GM19467 (cell line): ENCODE results near the gene MFSD2A.
"Not testable (repeated sequence)": the region's sequence is repeated elsewhere in the genome, so short reads cannot be mapped to it uniquely, and the experiment has no call there.

ENCODE experiments used
- ATAC-seq: cut with Tn5 transposase; IDR thresholded peaks from one replicate; pipeline ENCODE4 v1.9.1; 2021; ENCODE audit warnings: mild to moderate bottlenecking, moderate library complexity; ENCODE audit not compliant: unreplicated experiment

Gene MFSD2A

DNA sequence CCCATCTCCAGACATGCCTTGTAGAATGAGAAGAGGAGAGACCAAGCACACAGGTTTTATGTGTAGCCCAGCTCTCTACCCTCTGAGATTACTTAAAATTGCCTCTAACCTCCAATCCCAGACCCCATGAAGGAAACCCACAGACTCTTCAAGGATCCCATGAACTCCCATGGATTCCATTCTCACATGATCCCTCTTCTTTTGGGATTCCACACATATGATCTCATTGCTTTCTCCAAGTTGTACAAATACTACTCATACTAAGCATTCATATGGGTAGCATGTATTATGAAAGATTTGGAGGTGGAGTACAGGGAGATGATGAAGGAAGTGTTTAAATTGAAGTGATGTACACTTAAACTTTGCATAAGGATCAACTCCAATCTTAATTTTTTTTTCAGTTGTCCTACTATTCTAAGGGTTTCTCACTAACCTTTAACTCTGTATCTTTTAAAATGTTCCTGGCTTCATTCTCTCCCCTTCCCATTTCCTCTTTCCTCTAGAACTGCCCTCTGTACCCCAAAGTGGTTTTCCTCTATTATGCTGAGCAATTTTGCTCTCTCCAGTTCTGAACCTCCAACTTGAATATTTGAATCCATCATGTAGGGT is 41.6 kb downstream of the MFSD2A start:
- no peak for ATAC-seq

DNA sequence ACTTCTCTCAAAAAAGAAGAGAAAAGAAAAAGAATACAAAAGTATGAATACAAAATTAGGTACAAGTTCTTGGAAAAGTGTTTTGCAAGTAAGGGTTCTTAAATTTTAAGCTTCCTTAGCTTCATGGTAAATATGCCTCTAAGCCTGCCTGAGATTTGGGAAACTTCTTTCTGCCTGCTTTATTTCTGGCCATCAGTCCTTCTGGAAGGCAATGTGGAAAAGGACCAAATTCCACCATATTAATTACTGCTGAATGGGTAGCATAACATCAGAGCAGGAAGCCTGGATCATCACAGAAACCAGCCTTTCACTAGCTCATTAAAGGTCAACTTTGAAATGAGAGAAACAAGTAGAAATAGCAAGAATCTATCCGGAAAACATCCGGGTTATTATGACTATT is 46.5 kb downstream of the MFSD2A start:
- ATAC-seq: no peak

DNA sequence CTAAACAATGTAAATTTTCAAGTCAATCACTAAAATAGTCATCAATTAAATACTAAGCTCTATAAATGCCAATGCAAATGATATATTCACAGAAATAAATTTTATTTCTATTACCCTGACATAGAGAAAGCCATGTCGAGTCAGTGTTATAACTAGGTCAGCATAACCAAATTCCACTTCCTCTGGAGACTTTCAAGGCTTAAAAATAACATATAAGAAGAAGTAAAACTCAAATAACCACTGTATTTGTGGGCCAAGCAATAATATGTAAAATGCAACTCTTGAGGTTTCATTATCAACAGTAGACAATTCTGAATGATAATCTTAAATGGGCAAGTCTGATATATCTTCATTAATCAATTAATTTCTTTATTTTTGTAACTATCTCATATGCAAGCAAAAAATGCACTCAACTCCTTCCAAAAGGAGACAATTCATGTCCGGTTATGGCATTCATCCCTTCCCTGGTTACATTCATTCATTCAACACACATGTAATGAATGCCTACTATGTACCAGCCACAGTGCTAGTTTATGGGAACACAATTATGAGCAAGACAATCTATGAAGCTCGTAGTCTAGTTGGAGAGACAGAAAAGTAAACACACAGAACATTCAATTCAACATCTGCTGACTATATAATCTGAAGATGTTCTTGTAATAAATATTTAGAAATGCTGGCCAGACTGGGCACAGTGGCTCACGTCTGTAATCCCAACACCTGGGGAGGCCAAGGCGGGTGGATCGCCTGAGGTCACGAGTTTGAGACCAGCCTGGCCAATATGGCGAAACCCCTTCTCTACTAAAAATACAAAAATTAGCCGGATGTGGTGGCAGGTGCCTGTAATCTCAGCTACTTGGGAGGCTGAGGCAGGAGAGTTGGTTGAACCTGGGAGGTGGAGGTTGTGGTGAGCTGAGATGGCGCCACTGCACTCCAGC is 48.5 kb downstream of the MFSD2A start:
- no peak for ATAC-seq

DNA sequence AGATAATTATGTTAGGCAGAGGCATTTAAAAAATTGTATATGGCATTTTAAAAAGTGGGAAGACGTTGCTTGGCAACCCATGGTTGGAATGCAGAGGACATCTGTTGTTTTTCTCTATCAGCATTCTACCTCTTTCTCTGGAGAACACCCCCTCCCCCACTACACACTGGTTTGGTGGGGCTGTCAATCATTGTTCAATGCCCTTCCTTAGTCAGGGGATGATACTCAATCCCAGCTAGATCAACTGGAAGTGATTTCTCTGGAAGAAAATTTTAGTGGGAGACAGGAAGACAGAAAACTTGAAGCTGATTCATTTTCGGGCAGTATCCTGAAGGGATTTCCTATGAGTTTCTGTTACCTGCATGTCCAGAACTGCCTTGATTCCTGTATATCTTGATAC is 49.9 kb downstream of the MFSD2A start:
- no peak for ATAC-seq

DNA sequence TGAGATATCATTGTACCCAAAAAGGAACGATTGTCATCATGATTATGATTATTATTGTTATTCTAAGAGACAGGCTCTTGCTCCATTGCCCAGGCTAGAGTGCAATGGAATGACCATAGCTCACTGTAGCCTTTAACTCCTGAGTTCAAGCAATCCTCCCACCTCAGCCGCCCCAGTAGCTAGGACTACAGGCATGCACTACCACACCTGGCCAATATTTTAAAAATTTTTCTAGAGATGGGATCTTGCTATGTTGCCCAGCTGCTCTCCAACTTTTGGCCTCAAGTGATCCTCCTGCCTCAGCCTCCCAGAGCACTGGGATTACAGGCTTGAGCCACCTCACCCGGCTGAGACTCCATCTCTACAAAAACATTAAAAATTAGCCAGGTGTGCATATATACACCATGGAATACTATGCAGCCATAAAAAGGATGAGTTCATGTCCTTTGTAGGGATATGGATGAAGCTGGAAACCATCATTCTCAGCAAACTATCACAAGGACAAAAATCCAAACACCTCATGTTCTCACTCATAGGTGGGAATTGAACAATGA is 52.6 kb downstream of the MFSD2A start:
- ATAC-seq: not testable (repeated sequence)

DNA sequence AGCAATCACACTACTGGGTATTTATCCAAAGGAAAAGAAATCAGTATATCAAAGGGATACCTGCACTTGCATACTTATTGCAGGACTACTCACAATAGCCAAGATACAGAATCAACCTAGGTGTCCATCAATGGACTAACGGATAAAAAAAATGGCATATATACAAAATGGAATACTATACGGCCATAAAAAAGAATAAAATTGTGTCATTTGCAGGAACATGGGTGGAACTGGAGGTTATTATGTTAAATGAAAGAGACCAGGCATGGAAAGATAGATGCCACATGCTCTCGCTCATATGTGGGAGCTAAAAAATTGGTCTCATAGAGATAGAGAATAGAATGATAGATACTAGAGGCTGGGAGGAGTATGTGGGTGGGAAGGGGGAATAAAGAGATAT is 56.3 kb downstream of the MFSD2A start:
- ATAC-seq: no peak

DNA sequence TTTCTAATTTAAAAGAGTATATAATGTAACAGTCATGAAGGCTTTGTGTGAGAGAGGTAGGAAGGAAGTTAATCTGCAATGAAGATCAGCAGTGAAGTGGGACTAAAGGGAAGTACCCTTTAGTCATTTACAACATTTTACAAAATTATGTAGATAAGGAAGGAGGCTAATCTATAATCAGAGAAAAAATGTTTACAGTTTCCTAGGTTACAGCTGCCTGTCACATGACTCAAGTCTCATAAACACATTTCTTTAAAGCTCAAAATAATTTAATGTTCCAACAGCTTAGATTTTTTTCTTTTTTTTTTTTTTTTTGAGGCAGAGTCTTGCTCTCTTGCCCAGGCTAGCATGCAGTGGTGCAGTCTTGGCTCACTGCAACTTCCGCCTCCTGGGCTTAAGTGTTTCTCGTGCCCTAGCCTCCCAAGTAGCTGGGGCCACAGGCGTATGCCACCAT is 59.3 kb downstream of the MFSD2A start:
- no peak for ATAC-seq

DNA sequence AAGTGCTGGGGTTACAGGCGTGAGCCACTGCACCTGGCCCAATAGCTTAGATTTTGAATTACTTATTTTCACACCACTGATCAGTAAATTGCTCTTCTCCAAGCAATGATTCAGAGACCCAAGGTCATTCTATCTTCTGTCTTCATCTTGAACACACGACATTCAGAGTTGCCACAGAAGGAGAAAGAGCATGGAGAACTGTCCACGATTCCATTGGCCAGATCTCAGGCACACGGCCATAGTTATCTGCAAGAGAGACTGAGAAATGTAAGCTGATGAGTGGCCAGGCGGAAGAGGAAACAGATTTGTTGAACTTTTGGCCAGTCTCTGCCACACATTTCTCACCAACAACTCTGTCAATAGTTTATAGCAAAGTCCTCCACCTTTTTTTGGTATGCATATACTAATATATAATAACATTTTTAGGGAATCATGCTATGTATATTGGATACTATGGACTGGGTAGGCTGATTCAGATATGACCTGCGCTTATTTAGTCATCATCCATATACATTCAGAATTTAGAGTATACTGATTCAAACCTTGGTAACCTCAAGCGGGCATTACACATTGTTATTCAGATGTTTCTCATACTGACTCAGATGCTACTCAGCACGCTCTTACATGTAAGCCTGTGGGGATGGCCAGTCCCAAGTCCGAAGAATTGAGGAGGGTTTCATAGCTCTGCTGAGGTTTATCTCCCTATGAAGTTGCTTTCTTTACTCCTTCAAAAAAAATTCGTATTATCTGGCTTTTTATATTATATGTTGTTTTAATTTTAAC is 60.1 kb downstream of the MFSD2A start:
- no peak for ATAC-seq

DNA sequence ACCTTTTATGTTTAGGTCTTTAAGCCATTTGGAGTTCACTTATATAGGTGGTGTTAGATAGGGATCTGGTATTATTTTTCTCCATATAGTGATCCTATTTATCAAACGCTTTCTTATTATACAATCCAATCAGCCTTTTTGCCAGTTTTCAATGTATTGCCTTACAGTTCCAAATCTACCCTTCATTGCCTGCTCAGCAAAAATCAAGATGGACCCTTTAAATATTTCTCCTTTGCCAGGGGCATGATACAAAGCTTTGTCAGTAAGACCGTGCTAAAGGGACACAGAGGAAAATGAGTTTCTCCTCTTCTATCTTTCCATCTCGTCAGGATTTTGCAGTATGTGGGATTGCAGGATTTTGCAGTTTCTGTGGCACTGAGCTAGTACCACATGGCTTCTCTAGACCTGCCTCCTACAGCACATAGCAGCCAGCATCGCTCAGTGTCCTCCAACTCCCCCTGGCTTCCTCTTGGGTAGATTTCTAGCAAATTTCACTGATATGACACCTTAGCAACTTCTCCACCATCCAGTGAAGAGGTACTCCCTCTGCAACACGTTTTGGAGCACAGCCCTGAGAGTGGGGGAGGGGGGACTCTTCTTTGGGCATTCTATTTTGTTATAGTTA is 63.1 kb downstream of the MFSD2A start:
- no peak for ATAC-seq
